PC-3 (cell line): ENCODE data around the gene EEIG2.

Source experiments
- CTCF ChIP-seq: fragments of 300-600 bp; sonication (generic); conservative IDR thresholded peaks from 2 replicates; pipeline ENCODE4 v1.5.1; 2017; ENCODE audit warnings: antibody characterized with exemption, low read depth, mild to moderate bottlenecking, low read length
- EZH2 ChIP-seq: fragments of 300-600 bp; sonication (generic); IDR thresholded peaks from one replicate; pipeline ENCODE4 v1.6.1; 2017; ENCODE audit warnings: antibody characterized with exemption, mild to moderate bottlenecking, low read length; ENCODE audit not compliant: unreplicated experiment
- EZH2phosphoT487 ChIP-seq: fragments of 300-600 bp; sonication (generic); IDR thresholded peaks from 2 replicates; pipeline ENCODE4 v1.6.1; 2018; ENCODE audit warnings: mild to moderate bottlenecking, antibody characterized with exemption, low read length, borderline replicate concordance

DNA sequence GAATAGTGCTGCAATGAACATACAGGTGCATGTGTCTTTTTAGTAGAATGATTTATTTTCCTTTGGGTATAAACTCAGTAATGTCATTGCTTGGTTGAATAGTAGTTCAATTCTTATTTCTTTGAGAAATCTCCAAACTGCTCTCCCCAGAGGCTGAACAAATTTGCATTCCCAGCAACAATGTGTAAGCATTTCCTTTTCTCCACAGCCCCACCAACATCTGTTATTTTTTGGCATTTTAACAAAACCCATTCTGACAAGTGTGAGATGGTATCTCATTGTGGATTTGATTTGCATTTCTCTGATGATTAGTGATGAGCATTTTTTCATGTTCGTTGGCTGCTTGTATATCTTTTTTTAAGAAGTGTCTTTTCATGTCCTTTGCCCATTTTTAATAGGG is 21.9 kb upstream of the EEIG2 start:
- TF ChIP-seq CTCF (no peak), EZH2 (no peak), EZH2phosphoT487 (no peak)
